HG03469 (cell line): ENCODE data around the gene NTRK2.
"Not testable (repeated sequence)": the region's sequence is repeated elsewhere in the genome, so short reads cannot be mapped to it uniquely, and the experiment has no call there.

ENCODE experiments used
- ATAC-seq: cut with Tn5 transposase; IDR thresholded peaks from one replicate; pipeline ENCODE4 v1.9.1; 2021; ENCODE audit warnings: mild to moderate bottlenecking, moderate library complexity, moderate number of reproducible peaks; ENCODE audit not compliant: unreplicated experiment

Gene NTRK2

GRCh38 chr9:84874596-84874995 is 205.1 kb downstream of the NTRK2 start:
- ATAC-seq = no peak

GRCh38 chr9:84875193-84875592 is 205.7 kb downstream of the NTRK2 start:
- ATAC-seq = no peak

GRCh38 chr9:84879631-84880030 is 210.1 kb downstream of the NTRK2 start:
- no peak for ATAC-seq

GRCh38 chr9:84880835-84881234 is 211.3 kb downstream of the NTRK2 start:
- ATAC-seq = no peak

- ATAC-seq = no peak
Measured at GRCh38 chr9:84886866-84887265, 217.3 kb downstream of the NTRK2 start.

GRCh38 chr9:84891924-84892323 is 222.4 kb downstream of the NTRK2 start:
- no peak for ATAC-seq

GRCh38 chr9:84893419-84894128 is 224.0 kb downstream of the NTRK2 start:
- no peak for ATAC-seq

GRCh38 chr9:84894859-84895258 is 225.3 kb downstream of the NTRK2 start:
- ATAC-seq = no peak

- ATAC-seq = no peak
Measured at GRCh38 chr9:84897362-84898094, 228.0 kb downstream of the NTRK2 start.

- no peak for ATAC-seq
Measured at GRCh38 chr9:84898188-84898587, 228.7 kb downstream of the NTRK2 start.

- not testable (repeated sequence) for ATAC-seq
Measured at GRCh38 chr9:84898618-84899017, 229.1 kb downstream of the NTRK2 start.

GRCh38 chr9:84899326-84899725 is 229.8 kb downstream of the NTRK2 start:
- no peak for ATAC-seq

GRCh38 chr9:84900421-84900820 is 230.9 kb downstream of the NTRK2 start:
- ATAC-seq = no peak

GRCh38 chr9:84903963-84904362 is 234.4 kb downstream of the NTRK2 start:
- no peak for ATAC-seq

GRCh38 chr9:84916769-84917168 is 247.2 kb downstream of the NTRK2 start:
- ATAC-seq = no peak

- no peak for ATAC-seq
Measured at GRCh38 chr9:84917366-84918070, 248.0 kb downstream of the NTRK2 start.

- no peak for ATAC-seq
Measured at GRCh38 chr9:84919440-84919839, 249.9 kb downstream of the NTRK2 start.

GRCh38 chr9:84921175-84921574 is 251.6 kb downstream of the NTRK2 start:
- ATAC-seq = no peak

GRCh38 chr9:84922051-84922450 is 252.5 kb downstream of the NTRK2 start:
- no peak for ATAC-seq

- ATAC-seq = no peak
Measured at GRCh38 chr9:84924266-84924665, 254.7 kb downstream of the NTRK2 start.

- no peak for ATAC-seq
Measured at GRCh38 chr9:84925225-84925872, 255.8 kb downstream of the NTRK2 start.
